Stimulated activated CD4-positive, alpha-beta T cell treated with anti-CD3 and anti-CD28 coated beads, Interleukin-2, amount 100 ng/mL, for 48 hours (primary cell): ENCODE data around the gene NUP85.
"Not testable (repeated sequence)": the region's sequence is repeated elsewhere in the genome, so short reads cannot be mapped to it uniquely, and the experiment has no call there.

Source experiments
- DNase-seq, 2 donors: peaks; one replicate each; pipeline ENCODE4 v3.0.0-alpha.2; 2020

NUP85 gene

GRCh38 chr17:75241502-75241901 lies 36.0 kb downstream of the NUP85 start:
- no peak for DNase-seq

DNA sequence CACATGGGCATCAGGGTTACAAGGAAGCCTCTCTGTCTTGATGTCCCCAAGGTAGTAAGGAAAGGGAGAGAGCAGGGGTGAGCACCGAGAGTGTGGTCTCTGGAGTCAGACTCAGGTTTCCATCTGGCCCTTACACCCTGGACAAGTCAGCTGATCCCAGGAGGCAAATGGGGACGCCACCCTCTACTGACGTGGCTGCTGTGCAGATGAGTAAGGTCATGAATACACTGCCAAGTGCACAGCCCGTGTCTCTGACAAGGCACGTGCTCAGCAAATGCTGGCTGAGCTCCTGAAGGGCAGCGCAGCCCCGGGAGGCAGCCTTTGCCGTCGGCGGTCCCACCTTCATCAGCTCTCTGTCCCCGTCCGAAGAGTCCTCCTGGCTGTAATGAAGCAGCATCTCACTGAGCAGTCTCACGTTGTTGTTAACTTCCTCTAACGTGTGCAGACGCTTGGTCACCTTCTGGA lies 36.5 kb downstream of the NUP85 start:
- no peak for DNase-seq

DNA sequence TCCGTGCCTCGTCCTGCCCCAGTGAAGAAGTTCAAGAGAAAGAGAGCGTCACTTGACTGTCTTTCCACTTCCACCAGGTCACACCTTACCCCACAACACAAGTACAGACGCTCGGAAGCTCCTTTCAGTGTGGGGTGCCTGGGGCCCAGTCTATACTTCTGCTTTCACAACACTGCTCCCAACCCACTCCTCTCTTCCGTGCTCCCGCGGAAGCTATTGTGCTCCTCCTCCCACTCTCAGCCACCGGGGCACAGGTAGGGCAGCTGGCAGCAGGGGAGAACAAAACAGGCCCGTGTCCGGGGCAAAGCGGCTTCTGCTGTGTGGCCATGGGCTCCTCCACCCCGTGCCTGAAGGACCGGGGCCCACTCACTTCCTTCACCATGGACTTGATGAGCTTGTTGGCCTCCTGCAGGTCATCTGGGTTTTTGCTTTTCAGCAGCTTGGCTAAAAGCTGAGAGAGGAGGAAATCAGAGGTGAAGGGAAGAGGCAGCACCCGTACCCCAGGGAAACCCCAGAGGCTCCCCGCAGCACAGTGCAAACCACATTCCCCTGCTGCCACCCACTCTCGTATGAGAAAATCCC lies 37.1 kb downstream of the NUP85 start:
- no peak for DNase-seq

DNA sequence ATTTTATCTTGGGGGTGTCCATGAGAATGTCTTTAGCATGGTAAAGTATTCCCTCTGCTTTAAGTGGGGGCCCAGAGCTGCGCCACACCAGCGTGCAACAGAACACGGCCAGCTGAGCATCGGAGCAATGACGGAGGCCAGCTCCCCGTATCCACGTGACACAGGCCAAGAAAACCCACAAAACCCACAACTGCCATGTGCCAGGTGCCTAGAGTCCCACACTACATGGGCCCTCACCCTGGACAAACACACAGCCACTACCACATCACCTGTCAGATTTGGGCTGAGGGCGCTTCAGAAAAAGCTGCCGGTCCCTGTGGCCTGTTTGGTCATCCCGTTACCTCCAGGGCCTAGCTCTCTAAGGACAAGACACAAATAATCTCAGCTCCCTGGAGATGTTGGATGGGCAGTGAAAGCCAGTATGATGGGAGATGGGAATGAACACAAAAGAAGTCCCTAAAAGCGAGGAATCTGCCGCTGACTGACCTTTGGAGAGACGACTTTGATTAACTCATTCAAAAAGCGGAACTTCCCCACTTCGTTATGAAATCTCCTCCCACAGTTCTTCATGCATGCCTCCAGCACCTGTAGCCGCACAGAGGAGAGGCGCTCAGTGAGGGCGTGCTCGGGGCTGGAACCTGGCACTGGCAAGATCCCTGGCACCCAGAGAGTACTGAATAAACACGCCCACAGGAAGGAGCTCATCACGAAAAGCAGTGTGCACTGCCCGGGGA lies 38.8 kb downstream of the NUP85 start:
- DNase-seq: no peak

DNA sequence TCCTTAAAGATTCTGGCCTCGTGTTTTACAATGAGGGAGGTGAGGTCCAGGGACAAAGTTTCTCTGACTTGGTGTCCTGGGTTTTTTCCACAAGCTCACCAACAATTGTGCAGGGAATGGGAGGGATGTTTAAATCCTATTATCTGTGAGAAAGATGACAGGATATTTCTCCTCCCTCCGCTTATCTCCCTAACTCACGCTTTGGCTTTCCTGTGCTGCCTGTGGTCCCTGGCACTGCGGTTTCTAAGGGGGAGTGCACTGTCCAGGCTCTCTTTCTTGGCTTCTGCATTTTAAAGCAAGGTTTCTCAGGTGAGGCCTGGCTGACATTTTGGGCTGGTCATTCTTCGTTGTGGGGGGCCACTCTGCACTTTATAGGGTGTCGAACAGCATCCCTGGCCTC lies 39.5 kb downstream of the NUP85 start:
- DNase-seq: no peak

GRCh38 chr17:75246404-75246803 lies 40.9 kb downstream of the NUP85 start:
- DNase-seq: no peak

- DNase-seq: no peak
Measured at GRCh38 chr17:75249564-75249963, 44.1 kb downstream of the NUP85 start.

DNA sequence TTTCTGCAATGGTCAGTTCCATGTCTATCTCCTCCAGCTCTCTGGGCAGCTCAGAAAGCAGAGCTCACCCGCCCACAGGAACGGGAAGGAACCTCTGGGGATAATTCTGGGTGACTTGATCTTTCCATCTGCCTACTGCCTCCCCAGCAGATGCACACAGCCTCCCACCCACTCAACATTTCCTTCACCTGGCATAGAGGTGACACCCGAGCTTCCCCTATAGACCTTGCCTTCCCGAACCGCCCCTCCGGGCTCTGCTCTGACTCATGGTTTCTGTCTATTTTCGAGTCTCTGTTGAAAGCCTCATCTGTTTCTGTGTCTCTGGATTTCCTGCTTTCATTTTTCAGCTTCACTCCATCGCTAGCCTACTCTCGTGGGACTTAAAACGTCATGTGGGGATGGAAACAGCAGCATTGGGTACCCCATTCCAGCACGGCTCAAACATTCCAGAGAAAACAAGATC lies 44.6 kb downstream of the NUP85 start:
- peak; percentile 65 to 67 for DNase-seq

DNA sequence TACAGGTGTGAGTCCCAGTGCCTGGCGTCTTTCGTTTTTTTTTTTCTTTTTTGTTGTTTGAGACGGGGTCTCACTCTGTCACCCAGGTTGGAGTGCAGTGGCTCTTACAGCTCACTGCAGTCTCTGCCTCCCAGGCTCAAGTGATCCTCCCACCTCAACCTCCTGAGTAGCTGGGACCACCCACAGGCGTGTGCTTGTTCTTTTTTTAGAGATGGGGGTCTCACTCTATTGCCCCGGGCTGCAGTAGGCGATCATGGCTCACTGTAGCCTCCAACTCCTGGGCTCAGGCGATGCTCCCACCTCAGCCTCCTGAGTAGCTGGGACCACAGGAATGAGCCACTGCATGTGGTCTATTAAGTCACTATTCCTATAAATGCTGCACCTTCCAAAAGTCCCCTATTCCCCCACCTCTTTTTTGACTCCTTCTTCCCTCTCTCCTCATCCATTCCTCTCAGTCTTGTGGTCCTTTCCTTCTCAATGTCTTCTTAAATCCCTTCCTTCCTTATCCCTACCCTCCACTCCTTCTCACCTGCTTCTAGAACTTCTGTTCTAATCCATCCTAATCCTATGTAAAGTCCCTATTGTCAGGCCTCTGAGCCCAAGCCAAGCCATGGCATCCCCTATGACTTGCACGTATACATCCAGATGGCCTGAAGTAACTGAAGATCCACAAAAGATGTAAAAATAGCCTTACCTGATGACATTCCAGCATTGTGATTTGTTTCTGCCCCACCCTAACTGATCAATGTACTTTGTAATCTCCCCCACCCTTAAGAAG lies 46.7 kb downstream of the NUP85 start:
- DNase-seq: no peak

DNA sequence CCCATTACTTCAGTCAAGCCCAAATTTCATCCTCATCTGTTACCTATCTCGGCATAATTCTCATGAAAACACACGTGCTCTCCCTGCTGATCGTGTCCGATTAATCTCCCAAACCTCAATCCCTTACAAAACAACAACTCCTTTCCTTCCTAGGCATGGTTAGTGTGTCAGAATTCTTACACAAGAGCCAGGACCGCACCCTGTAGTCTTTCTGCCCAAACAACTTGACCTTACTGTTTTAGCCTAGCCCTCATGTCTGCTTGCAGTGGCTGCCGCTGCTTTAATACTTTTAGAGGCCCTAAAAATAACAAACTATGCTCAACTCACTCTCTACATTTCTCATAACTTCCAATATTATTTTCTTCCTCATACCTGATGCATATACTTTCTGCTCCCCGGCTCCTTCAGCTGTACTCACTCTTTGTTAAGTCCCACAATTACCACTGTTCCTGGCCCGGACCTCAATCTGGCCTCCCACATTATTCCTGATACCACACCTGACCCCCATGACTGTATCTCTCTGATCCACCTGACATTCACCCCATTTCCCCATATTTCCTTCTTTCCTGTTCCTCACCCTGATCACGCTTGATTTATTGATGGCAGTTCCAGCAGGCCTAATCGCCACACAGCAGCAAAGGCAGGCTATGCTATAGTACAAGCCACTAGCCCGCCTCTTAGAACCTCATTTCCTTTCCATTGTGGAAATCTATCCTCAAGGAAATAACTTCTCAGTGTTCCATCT lies 50.6 kb downstream of the NUP85 start:
- DNase-seq: not testable (repeated sequence)

GRCh38 chr17:75257228-75257627 lies 51.7 kb downstream of the NUP85 start:
- not testable (repeated sequence) for DNase-seq

DNA sequence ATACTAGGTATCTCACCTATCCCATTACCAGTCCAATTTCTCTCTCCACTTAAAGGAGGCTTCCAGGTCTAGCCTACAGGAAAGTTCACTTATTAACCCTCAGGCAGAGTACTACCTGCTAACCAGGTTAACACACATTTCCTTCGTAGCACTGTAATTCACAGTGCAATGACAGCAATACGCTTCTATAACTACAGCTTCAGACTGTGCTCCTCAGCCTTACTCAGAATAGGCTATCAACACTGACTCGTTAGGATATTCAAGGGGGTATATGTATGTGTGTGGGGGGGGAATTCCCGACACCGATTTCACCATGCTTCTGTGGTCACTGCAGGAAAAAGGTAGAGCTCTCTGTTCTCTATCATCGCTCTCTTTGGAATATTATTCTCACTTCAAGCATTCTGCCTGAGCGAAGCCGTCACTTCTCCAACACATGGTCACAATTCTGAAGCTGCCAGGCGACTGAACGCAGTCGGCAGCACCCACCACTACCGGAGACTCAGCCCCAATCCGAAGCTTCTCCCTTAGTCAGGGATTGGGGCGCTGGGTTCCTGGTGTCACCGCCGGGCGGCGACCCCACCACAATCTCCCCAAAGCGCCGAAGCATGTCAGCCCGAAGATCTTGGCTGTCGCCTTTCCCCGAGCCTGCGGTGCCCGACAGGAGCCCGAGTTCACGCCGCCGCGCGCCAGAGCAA lies 55.3 kb downstream of the NUP85 start:
- DNase-seq: peak in 1 of 2 donors; percentile 44

- peak; percentile 93 to 94 for DNase-seq
Measured at GRCh38 chr17:75261336-75262111, 56.0 kb downstream of the NUP85 start, which contains the start of the genes GGA3 and MRPS7. GGA3 (minus strand) TSS chr17:75261606; CDS start chr17:75261587, 19 bp downstream. MRPS7 (plus strand) TSS chr17:75261879; CDS start chr17:75261901, 22 bp downstream.

- DNase-seq: no peak
Measured at GRCh38 chr17:75262112-75262606, 56.7 kb downstream of the NUP85 start.

DNA sequence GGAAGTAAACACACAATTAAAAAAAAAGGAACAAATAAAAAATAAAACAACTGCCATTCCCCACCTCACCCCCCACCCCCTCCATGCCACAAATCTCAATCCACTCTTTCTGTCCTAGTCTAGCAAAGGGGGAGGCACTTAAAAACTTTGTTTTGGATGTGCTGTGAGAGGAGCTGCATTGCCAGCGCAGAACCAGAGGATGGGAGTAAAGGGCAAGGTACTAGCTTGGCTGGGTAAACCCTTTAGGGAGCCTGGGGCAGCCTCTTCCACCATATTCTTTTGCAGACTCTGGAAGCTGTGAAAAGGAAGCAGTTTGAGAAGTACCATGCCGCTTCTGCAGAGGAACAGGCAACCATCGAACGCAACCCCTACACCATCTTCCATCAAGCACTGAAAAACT lies 57.6 kb downstream of the NUP85 start:
- DNase-seq: no peak

DNA sequence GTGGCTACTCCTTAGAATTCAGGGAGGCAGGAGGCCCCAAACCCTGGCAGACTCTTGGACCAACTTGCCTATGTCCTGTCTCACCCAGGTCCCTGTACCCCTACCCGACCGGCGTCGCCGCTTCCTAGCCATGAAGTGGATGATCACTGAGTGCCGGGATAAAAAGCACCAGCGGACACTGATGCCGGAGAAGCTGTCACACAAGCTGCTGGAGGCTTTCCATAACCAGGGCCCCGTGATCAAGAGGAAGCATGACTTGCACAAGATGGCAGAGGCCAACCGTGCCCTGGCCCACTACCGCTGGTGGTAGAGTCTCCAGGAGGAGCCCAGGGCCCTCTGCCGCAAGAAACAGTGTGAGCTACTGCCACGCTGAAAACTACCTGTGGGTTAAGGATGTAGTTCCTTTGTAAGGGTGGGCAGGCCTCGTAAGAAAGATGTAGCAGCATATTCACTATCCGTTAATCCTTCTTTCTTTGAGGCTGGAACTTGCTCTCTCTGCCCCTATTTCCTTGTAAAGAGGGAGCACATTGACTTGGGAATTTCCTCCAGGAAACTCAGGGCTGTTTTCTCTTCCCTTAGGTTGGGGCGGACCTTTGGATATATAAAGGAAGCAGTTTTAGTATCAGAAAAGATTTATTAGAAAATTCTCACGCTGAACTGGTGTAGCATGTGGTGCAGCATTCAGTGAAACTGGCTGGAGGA lies 60.3 kb downstream of the NUP85 start:
- no peak for DNase-seq

DNA sequence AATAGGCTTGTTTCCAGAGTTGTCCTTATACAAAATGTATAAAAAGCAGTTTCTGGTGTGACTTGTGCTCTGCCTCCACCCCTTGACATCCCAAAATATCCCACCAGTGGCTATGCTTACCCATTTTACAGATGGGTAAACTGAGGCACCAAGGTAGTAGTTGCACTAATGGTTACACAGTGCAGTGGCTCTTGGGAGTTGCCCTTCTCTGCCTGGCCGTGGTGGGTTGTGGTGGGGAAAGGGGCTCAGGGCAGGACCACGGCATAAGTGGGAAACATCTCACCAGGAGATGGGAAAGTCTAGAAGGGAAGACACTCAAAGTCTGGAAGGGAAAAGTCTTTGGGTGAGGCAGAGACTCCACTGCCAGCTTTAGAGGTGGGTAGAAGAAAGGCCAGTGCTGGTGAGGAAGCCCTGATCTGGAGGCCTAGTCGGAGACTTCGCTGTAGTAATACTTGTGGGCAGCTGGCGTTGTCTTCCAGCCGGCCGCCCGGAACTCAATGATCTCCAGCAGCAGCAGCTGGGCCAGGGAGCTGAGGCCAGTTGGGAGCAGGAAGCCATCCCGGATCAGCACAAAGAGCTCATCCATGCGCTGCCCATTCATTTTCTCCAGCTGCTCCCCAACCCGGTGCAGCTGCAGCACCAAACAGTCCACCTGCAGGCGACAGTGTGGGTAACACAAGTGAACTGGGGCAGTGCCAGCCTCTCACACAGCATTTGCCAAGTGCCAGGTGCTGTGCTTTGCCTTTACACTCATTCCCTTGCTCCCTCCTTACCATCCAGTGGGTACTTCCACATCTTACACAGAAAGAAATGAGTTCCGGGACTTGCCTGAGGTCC lies 61.1 kb downstream of the NUP85 start:
- DNase-seq: no peak

GRCh38 chr17:75267153-75267410 lies 61.6 kb downstream of the NUP85 start:
- DNase-seq: no peak

GRCh38 chr17:75267411-75268232 lies 62.1 kb downstream of the NUP85 start:
- DNase-seq: no peak
